Measurements from ENCODE around the gene USP17L5.
"Not testable (repeated sequence)": the region's sequence is repeated elsewhere in the genome, so short reads cannot be mapped to it uniquely, and the experiment has no call there.

Gene USP17L5, protein sequence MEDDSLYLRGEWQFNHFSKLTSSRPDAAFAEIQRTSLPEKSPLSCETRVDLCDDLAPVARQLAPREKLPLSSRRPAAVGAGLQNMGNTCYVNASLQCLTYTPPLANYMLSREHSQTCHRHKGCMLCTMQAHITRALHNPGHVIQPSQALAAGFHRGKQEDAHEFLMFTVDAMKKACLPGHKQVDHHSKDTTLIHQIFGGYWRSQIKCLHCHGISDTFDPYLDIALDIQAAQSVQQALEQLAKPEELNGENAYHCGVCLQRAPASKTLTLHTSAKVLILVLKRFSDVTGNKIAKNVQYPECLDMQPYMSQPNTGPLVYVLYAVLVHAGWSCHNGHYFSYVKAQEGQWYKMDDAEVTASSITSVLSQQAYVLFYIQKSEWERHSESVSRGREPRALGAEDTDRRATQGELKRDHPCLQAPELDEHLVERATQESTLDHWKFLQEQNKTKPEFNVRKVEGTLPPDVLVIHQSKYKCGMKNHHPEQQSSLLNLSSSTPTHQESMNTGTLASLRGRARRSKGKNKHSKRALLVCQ

DNA sequence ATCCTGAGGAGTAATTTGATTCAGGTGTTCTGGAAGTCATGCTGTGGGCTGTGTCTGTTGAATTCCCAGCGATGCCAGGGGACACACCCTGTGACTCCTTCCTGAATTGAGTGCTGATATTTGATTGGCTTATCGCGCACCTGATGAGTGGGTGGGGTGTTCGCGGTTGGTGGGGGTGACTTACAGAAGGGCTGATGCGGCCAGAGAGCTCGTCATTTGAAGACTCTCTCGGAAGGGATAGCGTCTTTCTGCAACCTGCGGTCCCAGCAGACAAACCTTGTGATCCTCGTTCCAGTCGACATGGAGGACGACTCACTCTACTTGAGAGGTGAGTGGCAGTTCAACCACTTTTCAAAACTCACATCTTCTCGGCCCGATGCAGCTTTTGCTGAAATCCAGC lies at the start of gene USP17L5:
Gene USP17L5, plus strand, starts transcription at position 301 of the 400 bp plus-strand sequence. Its CDS starts 0 bp downstream, at position 301.
- H3K4me3 ChIP-seq (ENCODE audit: low read depth in 1 of 2, low read length in 1 of 2); H3K27me3 ChIP-seq; H3K27ac ChIP-seq; H3K9me3 ChIP-seq; H3K36me3 ChIP-seq; H3K4me1 ChIP-seq (ENCODE audit: control insufficient read depth in 1 of 2, insufficient read depth in 1 of 2, low read depth in 1 of 2, low read length in 1 of 2): not testable (repeated sequence)

- H3K27me3 ChIP-seq; H3K9me3 ChIP-seq; H3K4me1 ChIP-seq (ENCODE audit: control insufficient read depth in 1 of 2, insufficient read depth in 1 of 2, low read depth in 1 of 2, low read length in 1 of 2); H3K4me3 ChIP-seq (ENCODE audit: low read depth in 1 of 2, low read length in 1 of 2); H3K36me3 ChIP-seq; H3K27ac ChIP-seq: not testable (repeated sequence)
These were observed 15.0 kb upstream of the USP17L5 start for GRCh38 chr4:9324191-9324590.

DNA sequence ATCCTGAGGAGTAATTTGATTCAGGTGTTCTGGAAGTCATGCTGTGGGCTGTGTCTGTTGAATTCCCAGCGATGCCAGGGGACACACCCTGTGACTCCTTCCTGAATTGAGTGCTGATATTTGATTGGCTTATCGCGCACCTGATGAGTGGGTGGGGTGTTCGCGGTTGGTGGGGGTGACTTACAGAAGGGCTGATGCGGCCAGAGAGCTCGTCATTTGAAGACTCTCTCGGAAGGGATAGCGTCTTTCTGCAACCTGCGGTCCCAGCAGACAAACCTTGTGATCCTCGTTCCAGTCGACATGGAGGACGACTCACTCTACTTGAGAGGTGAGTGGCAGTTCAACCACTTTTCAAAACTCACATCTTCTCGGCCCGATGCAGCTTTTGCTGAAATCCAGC lies 14.3 kb upstream of the USP17L5 start, which contains the start of gene USP17L24:
Gene USP17L24, plus strand, starts transcription at position 301 of the 400 bp plus-strand sequence. Its CDS starts 0 bp downstream, at position 301.
- H3K9me3 ChIP-seq; H3K27ac ChIP-seq; H3K4me3 ChIP-seq (ENCODE audit: low read depth in 1 of 2, low read length in 1 of 2); H3K36me3 ChIP-seq; H3K4me1 ChIP-seq (ENCODE audit: control insufficient read depth in 1 of 2, insufficient read depth in 1 of 2, low read depth in 1 of 2, low read length in 1 of 2); H3K27me3 ChIP-seq: not testable (repeated sequence)

DNA sequence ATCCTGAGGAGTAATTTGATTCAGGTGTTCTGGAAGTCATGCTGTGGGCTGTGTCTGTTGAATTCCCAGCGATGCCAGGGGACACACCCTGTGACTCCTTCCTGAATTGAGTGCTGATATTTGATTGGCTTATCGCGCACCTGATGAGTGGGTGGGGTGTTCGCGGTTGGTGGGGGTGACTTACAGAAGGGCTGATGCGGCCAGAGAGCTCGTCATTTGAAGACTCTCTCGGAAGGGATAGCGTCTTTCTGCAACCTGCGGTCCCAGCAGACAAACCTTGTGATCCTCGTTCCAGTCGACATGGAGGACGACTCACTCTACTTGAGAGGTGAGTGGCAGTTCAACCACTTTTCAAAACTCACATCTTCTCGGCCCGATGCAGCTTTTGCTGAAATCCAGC lies 9.6 kb upstream of the USP17L5 start, which contains the start of gene USP17L25:
Gene USP17L25, plus strand, starts transcription at position 301 of the 400 bp plus-strand sequence. Its CDS starts 0 bp downstream, at position 301.
- H3K27me3 ChIP-seq; H3K4me1 ChIP-seq (ENCODE audit: control insufficient read depth in 1 of 2, insufficient read depth in 1 of 2, low read depth in 1 of 2, low read length in 1 of 2); H3K36me3 ChIP-seq; H3K9me3 ChIP-seq; H3K27ac ChIP-seq; H3K4me3 ChIP-seq (ENCODE audit: low read depth in 1 of 2, low read length in 1 of 2): not testable (repeated sequence)

GRCh38 chr4:9334358-9334757 lies 4.8 kb upstream of the USP17L5 start, which contains the start of gene USP17L26:
USP17L26 (plus strand) TSS chr4:9334658; CDS start chr4:9334658, 0 bp downstream.
- not testable (repeated sequence) for H3K9me3 ChIP-seq; H3K36me3 ChIP-seq; H3K27me3 ChIP-seq; H3K27ac ChIP-seq; H3K4me1 ChIP-seq (ENCODE audit: control insufficient read depth in 1 of 2, insufficient read depth in 1 of 2, low read depth in 1 of 2, low read length in 1 of 2); H3K4me3 ChIP-seq (ENCODE audit: low read depth in 1 of 2, low read length in 1 of 2)

DNA sequence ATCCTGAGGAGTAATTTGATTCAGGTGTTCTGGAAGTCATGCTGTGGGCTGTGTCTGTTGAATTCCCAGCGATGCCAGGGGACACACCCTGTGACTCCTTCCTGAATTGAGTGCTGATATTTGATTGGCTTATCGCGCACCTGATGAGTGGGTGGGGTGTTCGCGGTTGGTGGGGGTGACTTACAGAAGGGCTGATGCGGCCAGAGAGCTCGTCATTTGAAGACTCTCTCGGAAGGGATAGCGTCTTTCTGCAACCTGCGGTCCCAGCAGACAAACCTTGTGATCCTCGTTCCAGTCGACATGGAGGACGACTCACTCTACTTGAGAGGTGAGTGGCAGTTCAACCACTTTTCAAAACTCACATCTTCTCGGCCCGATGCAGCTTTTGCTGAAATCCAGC lies 4.6 kb downstream of the USP17L5 start, which contains the start of gene USP17L27:
Gene USP17L27, plus strand, starts transcription at position 301 of the 400 bp plus-strand sequence. Its CDS starts 0 bp downstream, at position 301.
- not testable (repeated sequence) for H3K4me1 ChIP-seq (ENCODE audit: control insufficient read depth in 1 of 2, insufficient read depth in 1 of 2, low read depth in 1 of 2, low read length in 1 of 2); H3K36me3 ChIP-seq; H3K4me3 ChIP-seq (ENCODE audit: low read depth in 1 of 2, low read length in 1 of 2); H3K9me3 ChIP-seq; H3K27me3 ChIP-seq; H3K27ac ChIP-seq

- H3K27me3 ChIP-seq; H3K4me3 ChIP-seq (ENCODE audit: low read depth in 1 of 2, low read length in 1 of 2); H3K9me3 ChIP-seq; H3K27ac ChIP-seq; H3K36me3 ChIP-seq; H3K4me1 ChIP-seq (ENCODE audit: control insufficient read depth in 1 of 2, insufficient read depth in 1 of 2, low read depth in 1 of 2, low read length in 1 of 2): not testable (repeated sequence)
These were observed 9.4 kb downstream of the USP17L5 start, which contains the start of gene USP17L28 for GRCh38 chr4:9348593-9348992. USP17L28 (plus strand) TSS chr4:9348893; CDS start chr4:9348893, 0 bp downstream.

DNA sequence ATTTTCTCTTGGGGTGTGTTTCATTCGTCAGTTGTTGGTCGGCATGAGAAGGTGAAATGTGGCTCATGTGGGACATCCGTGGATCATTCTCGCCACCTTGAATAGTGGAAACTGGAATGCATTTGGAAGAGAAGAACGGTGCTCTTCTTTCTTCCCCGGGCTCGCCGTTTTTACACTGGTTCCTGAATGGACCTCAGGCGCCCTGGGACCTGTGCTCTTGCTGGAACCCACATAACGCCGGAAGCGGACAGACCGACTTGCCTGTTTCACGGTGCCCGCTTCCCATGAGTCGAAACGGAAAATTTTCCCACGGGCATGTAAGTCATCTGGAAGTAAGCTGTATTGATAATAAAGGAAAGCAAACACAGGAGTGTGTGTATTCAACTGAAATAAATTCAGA lies 11.7 kb downstream of the USP17L5 start:
- not testable (repeated sequence) for H3K9me3 ChIP-seq; H3K36me3 ChIP-seq; H3K4me3 ChIP-seq (ENCODE audit: low read depth in 1 of 2, low read length in 1 of 2); H3K4me1 ChIP-seq (ENCODE audit: control insufficient read depth in 1 of 2, insufficient read depth in 1 of 2, low read depth in 1 of 2, low read length in 1 of 2); H3K27me3 ChIP-seq; H3K27ac ChIP-seq

DNA sequence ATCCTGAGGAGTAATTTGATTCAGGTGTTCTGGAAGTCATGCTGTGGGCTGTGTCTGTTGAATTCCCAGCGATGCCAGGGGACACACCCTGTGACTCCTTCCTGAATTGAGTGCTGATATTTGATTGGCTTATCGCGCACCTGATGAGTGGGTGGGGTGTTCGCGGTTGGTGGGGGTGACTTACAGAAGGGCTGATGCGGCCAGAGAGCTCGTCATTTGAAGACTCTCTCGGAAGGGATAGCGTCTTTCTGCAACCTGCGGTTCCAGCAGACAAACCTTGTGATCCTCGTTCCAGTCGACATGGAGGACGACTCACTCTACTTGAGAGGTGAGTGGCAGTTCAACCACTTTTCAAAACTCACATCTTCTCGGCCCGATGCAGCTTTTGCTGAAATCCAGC lies 14.1 kb downstream of the USP17L5 start, which contains the start of gene USP17L29:
Gene USP17L29, plus strand, starts transcription at position 301 of the 400 bp plus-strand sequence. Its CDS starts 0 bp downstream, at position 301.
- H3K4me3 ChIP-seq (ENCODE audit: low read depth in 1 of 2, low read length in 1 of 2); H3K9me3 ChIP-seq; H3K27me3 ChIP-seq; H3K36me3 ChIP-seq; H3K27ac ChIP-seq; H3K4me1 ChIP-seq (ENCODE audit: control insufficient read depth in 1 of 2, insufficient read depth in 1 of 2, low read depth in 1 of 2, low read length in 1 of 2): not testable (repeated sequence)

DNA sequence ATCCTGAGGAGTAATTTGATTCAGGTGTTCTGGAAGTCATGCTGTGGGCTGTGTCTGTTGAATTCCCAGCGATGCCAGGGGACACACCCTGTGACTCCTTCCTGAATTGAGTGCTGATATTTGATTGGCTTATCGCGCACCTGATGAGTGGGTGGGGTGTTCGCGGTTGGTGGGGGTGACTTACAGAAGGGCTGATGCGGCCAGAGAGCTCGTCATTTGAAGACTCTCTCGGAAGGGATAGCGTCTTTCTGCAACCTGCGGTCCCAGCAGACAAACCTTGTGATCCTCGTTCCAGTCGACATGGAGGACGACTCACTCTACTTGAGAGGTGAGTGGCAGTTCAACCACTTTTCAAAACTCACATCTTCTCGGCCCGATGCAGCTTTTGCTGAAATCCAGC lies 23.6 kb downstream of the USP17L5 start, which contains the start of gene USP17L30:
Gene USP17L30, plus strand, starts transcription at position 301 of the 400 bp plus-strand sequence. Its CDS starts 0 bp downstream, at position 301.
- H3K4me1 ChIP-seq (ENCODE audit: control insufficient read depth in 1 of 2, insufficient read depth in 1 of 2, low read depth in 1 of 2, low read length in 1 of 2); H3K27ac ChIP-seq; H3K9me3 ChIP-seq; H3K36me3 ChIP-seq; H3K27me3 ChIP-seq; H3K4me3 ChIP-seq (ENCODE audit: low read depth in 1 of 2, low read length in 1 of 2): not testable (repeated sequence)

- not testable (repeated sequence) for H3K4me1 ChIP-seq (ENCODE audit: control insufficient read depth in 1 of 2, insufficient read depth in 1 of 2, low read depth in 1 of 2, low read length in 1 of 2); H3K9me3 ChIP-seq; H3K36me3 ChIP-seq; H3K27ac ChIP-seq; H3K4me3 ChIP-seq (ENCODE audit: low read depth in 1 of 2, low read length in 1 of 2); H3K27me3 ChIP-seq
These were observed 40.7 kb downstream of the USP17L5 start for GRCh38 chr4:9379881-9380280.
